Effector CD8-positive, alpha-beta T cell (primary cell): Measurements from ENCODE around the gene GPALPP1.
"Not testable (repeated sequence)": the region's sequence is repeated elsewhere in the genome, so short reads cannot be mapped to it uniquely, and the experiment has no call there.

ENCODE experiments used
- DNase-seq: peaks from one replicate; lab custom pipeline; 2025; lab: John Stamatoyannopoulos, UW
- total RNA-seq, 4 experiments: gene quantifications; one replicate each; lab custom pipeline; 2026; lab: John Stamatoyannopoulos, UW

The GPALPP1 gene, protein sequence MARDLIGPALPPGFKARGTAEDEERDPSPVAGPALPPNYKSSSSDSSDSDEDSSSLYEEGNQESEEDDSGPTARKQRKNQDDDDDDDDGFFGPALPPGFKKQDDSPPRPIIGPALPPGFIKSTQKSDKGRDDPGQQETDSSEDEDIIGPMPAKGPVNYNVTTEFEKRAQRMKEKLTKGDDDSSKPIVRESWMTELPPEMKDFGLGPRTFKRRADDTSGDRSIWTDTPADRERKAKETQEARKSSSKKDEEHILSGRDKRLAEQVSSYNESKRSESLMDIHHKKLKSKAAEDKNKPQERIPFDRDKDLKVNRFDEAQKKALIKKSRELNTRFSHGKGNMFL
- 36.5 to 55.4 (median 45.7) reads per million in 4 experiments for total RNA-seq

- peak; percentile 85 for DNase-seq
Observed at GRCh38 chr13:44989071-44989889, at the start of gene GPALPP1, which contains the start of gene NUFIP1. Gene GPALPP1, plus strand, starts transcription at chr13:44989538. Its CDS starts 117 bp downstream, at chr13:44989655. Gene NUFIP1, minus strand, starts transcription at chr13:44989471. Its CDS starts 35 bp downstream, at chr13:44989436.

- DNase-seq = not testable (repeated sequence)
Observed at GRCh38 chr13:44943411-44943810, 45.9 kb upstream of the GPALPP1 start.

GRCh38 chr13:44951184-44951583 lies 38.2 kb upstream of the GPALPP1 start:
- DNase-seq = no peak

GRCh38 chr13:44952671-44953070 lies 36.7 kb upstream of the GPALPP1 start:
- DNase-seq = no peak

DNA sequence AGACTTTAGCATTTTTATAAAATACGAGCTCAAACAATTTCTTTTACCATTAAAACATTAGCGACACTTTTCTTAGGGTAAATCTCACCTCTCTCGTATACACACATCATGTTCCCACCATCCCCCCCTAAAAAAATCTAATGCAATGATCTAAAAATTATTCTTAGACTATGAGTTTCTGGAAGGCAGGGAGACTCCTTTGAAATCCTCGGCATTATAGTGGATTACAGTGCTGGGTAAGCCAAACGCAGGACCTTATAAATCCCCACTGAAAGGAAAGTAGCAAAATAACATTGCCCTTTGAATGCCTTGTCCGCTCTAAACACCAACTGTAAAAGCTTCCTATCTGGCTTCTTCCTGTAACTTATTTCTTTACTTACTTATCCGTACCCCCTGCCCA lies 35.1 kb upstream of the GPALPP1 start:
- DNase-seq = no peak

GRCh38 chr13:44955406-44955805 lies 33.9 kb upstream of the GPALPP1 start:
- DNase-seq = no peak

- DNase-seq = no peak
Observed at GRCh38 chr13:44961997-44962396, 27.3 kb upstream of the GPALPP1 start.

DNA sequence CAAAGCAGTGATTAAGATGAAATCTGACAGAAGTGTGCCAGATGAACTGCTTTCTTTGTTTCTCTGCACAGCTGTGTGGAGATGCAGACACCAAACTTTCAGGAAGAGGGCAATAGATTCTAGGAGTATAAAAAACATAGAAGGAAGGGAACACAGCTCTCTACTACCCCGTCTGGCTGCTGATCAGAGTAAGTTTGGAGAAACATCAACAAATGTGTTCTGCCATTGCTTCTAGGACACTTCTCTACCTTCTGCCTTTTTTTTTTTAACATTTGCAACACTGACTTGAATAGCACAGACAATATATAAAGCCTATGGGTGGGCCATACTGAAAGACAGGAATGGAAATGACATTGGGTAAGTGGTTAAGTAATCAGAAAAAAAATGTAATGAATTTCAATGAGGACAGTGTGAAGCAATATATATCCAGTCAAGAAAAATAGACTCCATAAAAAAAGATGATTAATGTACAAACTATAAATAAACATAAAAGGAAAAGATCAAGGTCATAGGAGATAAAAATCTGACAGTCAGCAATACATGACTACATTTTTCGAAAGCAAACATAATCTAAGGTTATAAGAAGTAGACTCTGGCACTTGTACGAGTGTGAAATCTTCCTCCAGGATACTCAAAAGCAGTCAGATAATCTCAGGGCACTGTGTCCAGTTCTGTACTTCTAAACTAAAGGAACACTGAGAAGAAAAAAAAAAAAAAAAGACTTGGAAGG lies 21.5 kb upstream of the GPALPP1 start:
- no peak for DNase-seq

- no peak for DNase-seq
Observed at GRCh38 chr13:44968434-44968815, 20.9 kb upstream of the GPALPP1 start.

DNA sequence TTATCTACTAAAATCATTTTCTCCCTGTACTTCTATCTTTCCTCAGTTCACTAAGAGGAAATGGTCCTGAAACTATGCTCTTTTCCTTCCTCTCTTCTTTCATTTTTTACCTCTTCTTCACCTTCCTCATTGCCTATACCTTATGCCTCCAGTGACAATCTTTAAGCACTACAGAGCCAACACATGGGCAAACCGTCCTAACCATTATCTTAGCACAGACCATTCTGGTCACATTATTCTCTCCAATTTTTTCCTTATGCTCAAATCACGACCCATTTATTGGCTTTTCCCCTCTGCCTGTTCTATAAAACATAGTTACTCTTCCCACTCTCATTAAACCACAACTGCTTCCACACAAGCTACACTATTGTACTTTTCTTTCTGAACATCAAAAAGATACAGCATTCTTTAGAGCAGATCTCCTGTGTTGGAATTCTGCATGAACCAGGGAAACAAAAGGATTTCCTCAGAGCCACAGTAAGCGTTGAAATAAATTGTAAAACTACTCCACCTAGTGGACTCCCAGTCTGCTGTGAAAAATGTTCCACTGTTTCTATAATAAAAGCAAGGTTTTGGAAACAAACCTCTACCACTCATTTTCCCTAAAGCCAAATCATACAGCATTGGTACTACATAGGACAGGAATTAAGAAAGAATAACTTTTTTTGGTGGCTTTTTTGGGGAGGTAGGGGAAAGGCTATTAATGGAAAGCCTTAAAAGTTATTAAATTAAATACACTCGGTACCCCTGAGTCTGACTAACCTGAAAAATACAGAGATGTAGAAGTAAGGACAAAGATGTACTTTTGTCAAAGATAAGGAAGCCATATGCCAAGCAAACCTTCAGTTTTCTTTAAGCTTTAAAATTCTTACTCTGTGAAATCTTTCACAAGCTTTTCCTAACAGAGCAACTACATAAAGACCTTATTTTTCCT lies 19.5 kb upstream of the GPALPP1 start:
- DNase-seq = no peak

GRCh38 chr13:44971656-44972595 lies 17.4 kb upstream of the GPALPP1 start:
- no peak for DNase-seq

DNA sequence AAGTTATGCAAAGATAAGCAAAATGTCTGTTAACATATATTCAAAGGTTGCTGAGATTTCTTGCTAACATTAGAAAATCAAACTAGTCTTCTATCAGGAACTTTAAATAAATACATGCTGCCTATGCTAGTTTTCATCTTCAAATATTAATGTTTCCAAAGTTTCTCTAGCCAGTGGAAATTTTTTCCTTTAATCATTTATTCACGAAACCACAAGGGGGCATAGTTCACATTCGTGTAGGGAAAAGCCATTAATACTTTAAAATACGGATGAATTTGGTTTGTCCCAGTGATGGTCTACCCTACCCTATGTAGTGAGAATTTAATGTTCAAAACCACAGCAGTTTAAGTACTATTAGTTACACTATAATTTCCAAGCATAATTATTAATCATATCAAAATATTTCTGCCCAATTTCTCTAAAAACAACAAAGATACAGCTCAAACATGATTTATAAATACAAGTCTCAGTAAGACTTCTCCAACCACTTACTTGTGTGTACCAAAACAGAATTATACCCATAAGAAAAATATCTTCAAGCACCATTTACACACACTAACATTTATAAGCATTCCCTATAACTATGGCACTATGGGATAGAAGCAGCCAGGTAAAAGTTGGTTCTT lies 16.3 kb upstream of the GPALPP1 start:
- DNase-seq = no peak

GRCh38 chr13:44974056-44974793 lies 15.1 kb upstream of the GPALPP1 start:
- no peak for DNase-seq

- no peak for DNase-seq
Observed at GRCh38 chr13:44976196-44976595, 13.1 kb upstream of the GPALPP1 start.

DNA sequence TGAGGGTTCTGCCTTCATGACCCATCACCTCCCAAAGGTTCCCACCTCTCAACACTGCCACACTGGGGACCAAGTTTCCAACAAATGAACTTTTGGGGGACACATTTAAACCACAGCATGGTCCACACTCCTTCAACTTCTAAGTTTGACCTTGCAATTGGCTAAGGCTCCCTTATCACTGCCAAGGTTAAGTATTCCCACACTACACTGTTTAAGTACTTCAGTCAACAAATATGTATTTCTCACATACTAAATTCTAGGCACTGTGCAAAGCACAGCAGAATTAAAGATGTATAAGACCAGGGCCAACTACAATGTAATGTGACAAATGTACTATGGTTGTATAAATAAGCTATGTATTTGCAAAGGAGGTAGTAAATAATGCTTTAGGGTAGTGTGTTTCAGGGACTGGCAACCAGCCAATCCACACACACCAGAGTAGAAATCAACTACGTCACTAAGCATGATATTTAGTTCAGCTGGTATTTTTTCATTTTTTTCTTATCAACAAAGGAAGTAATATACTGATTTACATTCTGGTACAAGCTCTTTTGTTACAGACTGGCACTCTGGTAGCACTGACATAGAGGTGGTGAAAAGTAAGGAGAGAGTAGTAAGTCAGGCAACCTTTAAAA lies 12.3 kb upstream of the GPALPP1 start:
- no peak for DNase-seq

GRCh38 chr13:44978328-44978727 lies 11.0 kb upstream of the GPALPP1 start:
- no peak for DNase-seq

DNA sequence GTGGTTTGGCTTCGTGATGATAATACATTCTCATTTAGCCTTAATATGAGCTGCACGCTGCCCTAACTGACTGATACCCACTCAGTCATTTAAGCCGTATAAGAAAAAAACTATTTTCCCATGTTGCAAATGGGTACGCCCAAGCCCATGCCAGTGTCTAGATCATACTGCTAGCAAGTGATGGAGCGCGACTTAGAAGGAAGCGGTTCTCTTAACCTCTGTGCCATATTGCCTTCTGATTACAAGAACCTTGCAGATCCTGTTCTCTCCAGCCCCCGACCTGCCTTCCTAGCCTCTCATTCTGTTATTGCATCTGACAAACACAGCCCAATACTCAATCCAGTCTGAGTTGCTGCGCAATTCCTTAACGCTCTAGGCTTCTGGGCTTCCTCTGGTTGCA lies 603 bp downstream of the GPALPP1 start:
- DNase-seq = no peak

DNA sequence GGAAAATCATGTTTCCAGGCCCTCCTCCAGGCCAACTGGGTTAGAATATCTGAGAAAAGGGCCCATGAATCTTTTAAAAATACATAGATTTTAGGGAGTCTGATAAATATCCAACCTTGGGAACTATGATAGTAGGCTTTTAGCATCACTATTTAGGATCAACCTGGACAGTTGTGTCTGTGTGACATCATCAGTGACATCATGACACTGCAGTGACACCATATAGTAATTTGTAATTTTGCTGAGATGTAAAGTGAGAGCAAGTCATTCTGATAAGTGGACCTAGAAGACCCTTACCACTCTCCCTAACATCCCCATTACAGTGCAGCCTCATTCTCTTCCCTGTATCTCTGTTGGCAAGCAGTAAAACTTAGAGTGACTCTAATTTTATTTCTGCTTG lies 14.1 kb downstream of the GPALPP1 start:
- no peak for DNase-seq
